Measurements from ENCODE around the gene MME.

GRCh38 chr3:155034786-155035185 lies 45.3 kb upstream of the MME start:
- TF ChIP-seq POLR2A (IDR thresholded peaks at IDR 0.05): no peak
- no peak for TF ChIP-seq CTCF (IDR thresholded peaks at IDR 0.05)
- TF ChIP-seq POLR2AphosphoS5 (IDR thresholded peaks at IDR 0.05): no peak

All from prostate gland (tissue), 2 donors.